Ishikawa (cell line): ENCODE results near the gene TNFAIP1.

Experiments
- CEBPB ChIP-seq: IDR thresholded peaks from 2 replicates; pipeline ENCODE4 v1.6.1; 2012
- CREB1 ChIP-seq: IDR thresholded peaks from 2 replicates; pipeline ENCODE4 v1.6.1; 2012; ENCODE audit warnings: low read depth
- EGR1 ChIP-seq: IDR thresholded peaks from 2 replicates; pipeline ENCODE4 v1.6.1; 2012
- EP300 ChIP-seq: IDR thresholded peaks from 2 replicates; pipeline ENCODE4 v1.6.1; 2012; ENCODE audit warnings: borderline replicate concordance
- FOXM1 ChIP-seq: IDR thresholded peaks from 2 replicates; pipeline ENCODE4 v1.6.1; 2012; ENCODE audit warnings: low read depth, borderline replicate concordance
- NFIC ChIP-seq: IDR thresholded peaks from 2 replicates; pipeline ENCODE4 v1.6.1; 2012
- RAD21 ChIP-seq: IDR thresholded peaks from 2 replicates; pipeline ENCODE4 v1.6.1; 2012; ENCODE audit warnings: low read depth
- TAF1 ChIP-seq: IDR thresholded peaks from 2 replicates; pipeline ENCODE4 v1.6.1; 2012; ENCODE audit warnings: low read depth, mild to moderate bottlenecking
- TCF12 ChIP-seq: IDR thresholded peaks from 2 replicates; pipeline ENCODE4 v1.6.1; 2012; ENCODE audit warnings: low read depth
- TEAD4 ChIP-seq: IDR thresholded peaks from 2 replicates; pipeline ENCODE4 v1.6.1; 2012
- YY1 ChIP-seq: IDR thresholded peaks from 2 replicates; pipeline ENCODE4 v1.6.1; 2012; ENCODE audit warnings: low read depth
- ZBTB7A ChIP-seq: IDR thresholded peaks from 2 replicates; pipeline ENCODE4 v1.6.1; 2012; ENCODE audit warnings: low read depth
- TF ChIP-seq, protein P1 (sequence below): IDR thresholded peaks from 2 replicates; pipeline ENCODE4 v1.6.1; 2012
- TF ChIP-seq, protein P2 (sequence below): IDR thresholded peaks from 2 replicates; pipeline ENCODE4 v1.6.1; 2012; ENCODE audit warnings: low read depth, mild to moderate bottlenecking
- TF ChIP-seq, protein P3 (sequence below): IDR thresholded peaks from 2 replicates; pipeline ENCODE4 v1.6.1; 2012

The TNFAIP1 gene

DNA sequence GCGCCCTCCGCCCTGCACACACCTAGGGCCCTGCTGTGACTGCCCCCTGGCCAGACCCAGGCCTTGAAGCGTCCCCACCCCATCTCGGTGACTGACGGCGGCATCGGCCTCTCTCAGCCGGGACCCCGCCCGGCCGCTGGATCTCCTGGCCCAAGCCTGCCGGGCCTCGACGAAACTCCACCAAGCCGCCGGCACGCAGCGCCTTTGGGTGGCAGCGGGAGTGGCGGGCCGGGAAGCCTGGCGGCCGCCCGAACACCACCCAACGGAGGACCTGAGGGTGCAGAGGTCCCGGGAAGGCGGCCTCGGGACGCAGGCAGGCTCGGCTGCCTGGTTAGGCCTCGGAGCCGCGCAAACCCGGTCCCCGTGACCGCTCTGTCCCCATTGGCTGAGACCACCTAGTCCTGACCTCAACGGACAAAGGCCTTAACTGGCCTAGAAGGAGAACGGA, 28.6 kb upstream of the TNFAIP1 start:
- TF ChIP-seq CEBPB (no peak), YY1 (no peak), TEAD4 (no peak), NFIC (no peak), TCF12 (no peak)
- TF ChIP-seq, protein P1, sequence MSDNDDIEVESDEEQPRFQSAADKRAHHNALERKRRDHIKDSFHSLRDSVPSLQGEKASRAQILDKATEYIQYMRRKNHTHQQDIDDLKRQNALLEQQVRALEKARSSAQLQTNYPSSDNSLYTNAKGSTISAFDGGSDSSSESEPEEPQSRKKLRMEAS: no peak

DNA sequence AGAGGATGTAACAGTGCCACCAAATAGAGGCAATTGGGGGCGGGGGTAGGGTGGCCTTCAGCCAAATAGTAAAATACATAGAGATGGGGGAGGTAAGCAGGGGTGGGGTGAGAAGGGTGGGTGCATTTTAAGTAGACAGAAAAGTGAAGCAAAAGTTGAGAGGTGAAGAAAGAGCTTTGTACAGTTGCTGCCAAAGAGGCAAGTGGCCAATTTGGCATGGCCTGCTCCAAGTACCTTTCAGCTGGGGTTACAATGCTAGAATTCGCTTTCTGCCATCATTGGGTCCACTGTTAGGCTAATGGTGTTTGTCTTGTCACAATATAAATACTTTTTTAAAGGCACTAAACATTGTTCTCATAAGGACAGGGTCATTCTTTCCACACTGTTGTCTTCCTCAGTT, 21.7 kb upstream of the TNFAIP1 start:
- TF ChIP-seq, protein P2, sequence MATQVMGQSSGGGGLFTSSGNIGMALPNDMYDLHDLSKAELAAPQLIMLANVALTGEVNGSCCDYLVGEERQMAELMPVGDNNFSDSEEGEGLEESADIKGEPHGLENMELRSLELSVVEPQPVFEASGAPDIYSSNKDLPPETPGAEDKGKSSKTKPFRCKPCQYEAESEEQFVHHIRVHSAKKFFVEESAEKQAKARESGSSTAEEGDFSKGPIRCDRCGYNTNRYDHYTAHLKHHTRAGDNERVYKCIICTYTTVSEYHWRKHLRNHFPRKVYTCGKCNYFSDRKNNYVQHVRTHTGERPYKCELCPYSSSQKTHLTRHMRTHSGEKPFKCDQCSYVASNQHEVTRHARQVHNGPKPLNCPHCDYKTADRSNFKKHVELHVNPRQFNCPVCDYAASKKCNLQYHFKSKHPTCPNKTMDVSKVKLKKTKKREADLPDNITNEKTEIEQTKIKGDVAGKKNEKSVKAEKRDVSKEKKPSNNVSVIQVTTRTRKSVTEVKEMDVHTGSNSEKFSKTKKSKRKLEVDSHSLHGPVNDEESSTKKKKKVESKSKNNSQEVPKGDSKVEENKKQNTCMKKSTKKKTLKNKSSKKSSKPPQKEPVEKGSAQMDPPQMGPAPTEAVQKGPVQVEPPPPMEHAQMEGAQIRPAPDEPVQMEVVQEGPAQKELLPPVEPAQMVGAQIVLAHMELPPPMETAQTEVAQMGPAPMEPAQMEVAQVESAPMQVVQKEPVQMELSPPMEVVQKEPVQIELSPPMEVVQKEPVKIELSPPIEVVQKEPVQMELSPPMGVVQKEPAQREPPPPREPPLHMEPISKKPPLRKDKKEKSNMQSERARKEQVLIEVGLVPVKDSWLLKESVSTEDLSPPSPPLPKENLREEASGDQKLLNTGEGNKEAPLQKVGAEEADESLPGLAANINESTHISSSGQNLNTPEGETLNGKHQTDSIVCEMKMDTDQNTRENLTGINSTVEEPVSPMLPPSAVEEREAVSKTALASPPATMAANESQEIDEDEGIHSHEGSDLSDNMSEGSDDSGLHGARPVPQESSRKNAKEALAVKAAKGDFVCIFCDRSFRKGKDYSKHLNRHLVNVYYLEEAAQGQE: no peak
- TF ChIP-seq TCF12: no peak
- TF ChIP-seq TEAD4: no peak
- no peak for TF ChIP-seq NFIC
- no peak for TF ChIP-seq RAD21
- no peak for TF ChIP-seq YY1
- no peak for TF ChIP-seq EP300
- no peak for TF ChIP-seq CREB1
- TF ChIP-seq, protein P3, sequence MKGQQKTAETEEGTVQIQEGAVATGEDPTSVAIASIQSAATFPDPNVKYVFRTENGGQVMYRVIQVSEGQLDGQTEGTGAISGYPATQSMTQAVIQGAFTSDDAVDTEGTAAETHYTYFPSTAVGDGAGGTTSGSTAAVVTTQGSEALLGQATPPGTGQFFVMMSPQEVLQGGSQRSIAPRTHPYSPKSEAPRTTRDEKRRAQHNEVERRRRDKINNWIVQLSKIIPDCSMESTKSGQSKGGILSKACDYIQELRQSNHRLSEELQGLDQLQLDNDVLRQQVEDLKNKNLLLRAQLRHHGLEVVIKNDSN: no peak
- no peak for TF ChIP-seq CEBPB
- TF ChIP-seq, protein P1: no peak
- TF ChIP-seq ZBTB7A: no peak
- no peak for TF ChIP-seq TAF1
- TF ChIP-seq EGR1: no peak

DNA sequence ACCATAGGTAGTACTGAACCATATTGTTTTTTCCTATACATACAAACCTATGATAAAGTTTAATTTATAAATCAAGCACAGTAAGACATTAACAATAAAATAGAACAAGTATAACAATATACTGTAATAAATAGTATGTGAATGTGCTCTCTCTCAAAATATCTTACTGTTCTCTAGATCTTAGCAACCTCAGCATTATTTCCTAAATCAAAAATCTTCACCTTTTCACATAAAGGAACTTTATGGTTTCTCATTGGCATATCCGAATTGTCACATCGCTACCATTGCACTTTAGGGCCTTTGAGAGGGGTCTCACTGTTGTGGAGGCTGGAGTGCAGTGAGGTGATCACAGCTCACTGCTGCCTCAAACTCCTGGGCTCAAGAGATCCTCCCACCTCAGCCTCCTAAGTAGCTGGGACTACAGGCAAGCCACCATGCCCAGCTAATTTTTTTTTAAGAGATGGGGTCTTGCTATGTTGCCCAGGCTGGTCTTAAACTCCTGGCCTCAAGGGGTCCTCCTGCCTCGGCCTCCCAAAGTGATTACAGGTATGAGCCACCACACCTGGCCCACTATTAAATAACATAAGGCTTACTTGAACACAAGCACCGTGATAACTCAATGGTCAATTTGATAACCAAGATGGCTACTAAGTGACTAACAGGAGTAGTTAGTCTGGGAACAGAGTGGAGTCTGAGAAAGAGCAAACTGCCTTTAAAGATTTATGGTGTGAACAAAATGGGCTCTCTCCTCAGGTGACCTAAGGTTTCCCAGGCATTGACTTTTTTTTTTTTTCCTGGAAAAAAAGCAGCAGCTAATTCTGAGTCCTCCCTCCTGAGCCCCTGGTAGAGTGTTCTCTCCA, 19.5 kb upstream of the TNFAIP1 start:
- TF ChIP-seq RAD21 (no peak), YY1 (no peak), NFIC (no peak), CREB1 (no peak), FOXM1 (no peak), TAF1 (no peak), TEAD4 (no peak), EP300 (no peak), ZBTB7A (no peak), TCF12 (no peak), EGR1 (no peak), CEBPB (no peak)
- TF ChIP-seq, protein P2: no peak
- TF ChIP-seq, protein P1: no peak
- TF ChIP-seq, protein P3: no peak

DNA sequence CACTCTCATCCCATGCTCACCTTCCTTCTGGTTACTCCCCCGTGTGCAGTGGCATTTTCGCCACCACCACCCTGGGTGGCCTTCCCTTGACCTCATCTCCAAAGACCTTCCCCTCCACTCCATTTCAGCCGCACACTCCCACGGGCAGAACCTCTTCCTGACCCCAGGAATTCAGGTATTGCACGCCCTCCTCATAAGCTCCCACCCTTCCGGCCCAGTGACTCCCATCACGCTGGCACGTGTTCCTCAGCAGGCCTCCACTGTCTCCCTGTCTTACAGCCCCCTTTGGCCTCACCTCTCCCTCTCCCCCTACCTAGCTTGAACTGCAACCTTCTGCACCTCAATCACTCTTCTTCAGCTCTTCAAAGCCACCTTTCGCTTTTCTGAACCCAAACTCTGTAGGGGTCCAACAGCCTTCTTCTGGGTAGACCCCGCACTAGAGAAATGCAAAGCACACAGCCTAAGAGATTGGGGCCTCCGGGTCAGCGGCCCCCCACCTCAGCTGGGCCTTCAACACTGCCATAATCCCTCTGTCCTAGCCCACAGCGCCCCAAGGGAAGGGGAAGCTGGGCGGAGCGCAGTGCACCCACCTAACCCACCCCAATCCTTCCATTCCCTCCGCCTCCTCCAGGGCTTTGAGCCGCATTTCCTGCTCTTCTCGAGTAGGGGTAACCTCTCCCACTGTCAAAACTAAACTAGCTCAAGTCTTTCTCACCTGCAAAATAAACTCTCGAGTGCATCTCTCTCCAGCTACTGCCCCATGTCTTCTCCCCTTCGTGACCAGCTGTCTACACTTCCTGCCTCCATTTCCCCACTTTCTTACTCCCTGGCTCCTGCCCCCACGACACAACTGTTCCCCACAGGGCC, 18.2 kb upstream of the TNFAIP1 start:
- no peak for TF ChIP-seq NFIC
- no peak for TF ChIP-seq ZBTB7A
- no peak for TF ChIP-seq TAF1
- TF ChIP-seq, protein P2: no peak
- TF ChIP-seq RAD21: no peak
- TF ChIP-seq TCF12: no peak
- TF ChIP-seq, protein P1: no peak
- TF ChIP-seq YY1: no peak
- TF ChIP-seq FOXM1: no peak
- TF ChIP-seq, protein P3: no peak
- TF ChIP-seq CREB1: no peak
- TF ChIP-seq EGR1: no peak
- no peak for TF ChIP-seq EP300
- TF ChIP-seq TEAD4: no peak
